Neural cell (in vitro differentiated cells): ENCODE data around the gene FHIT.

ENCODE experiments used
- EP300 ChIP-seq: fragments of 450-650 bp; conservative IDR thresholded peaks from 2 replicates; pipeline ENCODE4 v1.6.1; 2014; ENCODE audit warnings: antibody characterized with exemption, mild to moderate bottlenecking, moderate library complexity; ENCODE audit not compliant: poor library complexity, severe bottlenecking
- EZH2 ChIP-seq: fragments of 200-600, 300-800 bp; shearing (Covaris generic), sonication (generic); IDR thresholded peaks from 2 replicates; pipeline ENCODE4 v1.6.1; 2014; ENCODE audit warnings: antibody characterized with exemption, low read length, borderline replicate concordance, mild to moderate bottlenecking; ENCODE audit not compliant: insufficient read depth, poor library complexity, severe bottlenecking
- MXI1 ChIP-seq: fragments of 450-650 bp; conservative IDR thresholded peaks from 2 replicates; pipeline ENCODE4 v1.6.1; 2014; ENCODE audit warnings: antibody characterized with exemption, mild to moderate bottlenecking; ENCODE audit not compliant: poor library complexity, severe bottlenecking
- POLR2AphosphoS5 ChIP-seq: IDR thresholded peaks from 2 replicates; pipeline ENCODE4 v1.6.1; 2012
- RAD21 ChIP-seq: fragments of 450-650 bp; conservative IDR thresholded peaks from 2 replicates; pipeline ENCODE4 v1.6.1; 2014; ENCODE audit warnings: antibody characterized with exemption, mild to moderate bottlenecking, moderate library complexity
- SMC3 ChIP-seq: fragments of 450-650 bp; conservative IDR thresholded peaks from 2 replicates; pipeline ENCODE4 v1.6.1; 2014; ENCODE audit warnings: antibody characterized with exemption, mild to moderate bottlenecking, moderate library complexity; ENCODE audit not compliant: poor library complexity
- TAF1 ChIP-seq: IDR thresholded peaks from 2 replicates; pipeline ENCODE4 v1.6.1; 2012; ENCODE audit warnings: low read depth
- TF ChIP-seq, protein P1 (sequence below): fragments of 450-650 bp; IDR thresholded peaks from 2 replicates; pipeline ENCODE4 v1.5.1; 2014; ENCODE audit warnings: antibody characterized with exemption, mild to moderate bottlenecking, moderate library complexity; ENCODE audit not compliant: poor library complexity, severe bottlenecking
- TF ChIP-seq, protein P2 (sequence below): IDR thresholded peaks from 2 replicates; pipeline ENCODE4 v1.6.1; 2012; ENCODE audit warnings: borderline replicate concordance

DNA sequence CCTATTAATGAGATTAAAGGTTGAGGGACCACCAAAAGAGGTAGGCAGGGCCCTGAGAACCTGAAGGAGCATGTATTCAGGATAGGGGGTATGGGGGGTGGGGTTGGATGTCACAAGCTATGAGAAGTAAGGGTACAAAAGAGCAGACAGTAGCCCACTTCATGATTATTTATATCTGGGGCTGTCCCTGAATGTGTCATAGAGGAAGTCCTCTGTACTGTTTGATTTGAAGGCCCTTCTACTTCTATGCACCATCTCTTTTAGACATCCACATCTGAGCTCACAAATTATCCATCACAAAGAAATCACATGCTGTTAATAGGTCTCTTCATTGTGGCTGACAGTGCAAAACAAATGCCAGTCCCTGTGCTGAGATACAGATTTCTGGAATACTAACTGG, 68.6 kb downstream of the FHIT start:
- TF ChIP-seq EP300 (no peak), EZH2 (no peak), MXI1 (no peak), TAF1 (no peak), RAD21 (no peak), POLR2AphosphoS5 (no peak), SMC3 (no peak)
- TF ChIP-seq, protein P1, sequence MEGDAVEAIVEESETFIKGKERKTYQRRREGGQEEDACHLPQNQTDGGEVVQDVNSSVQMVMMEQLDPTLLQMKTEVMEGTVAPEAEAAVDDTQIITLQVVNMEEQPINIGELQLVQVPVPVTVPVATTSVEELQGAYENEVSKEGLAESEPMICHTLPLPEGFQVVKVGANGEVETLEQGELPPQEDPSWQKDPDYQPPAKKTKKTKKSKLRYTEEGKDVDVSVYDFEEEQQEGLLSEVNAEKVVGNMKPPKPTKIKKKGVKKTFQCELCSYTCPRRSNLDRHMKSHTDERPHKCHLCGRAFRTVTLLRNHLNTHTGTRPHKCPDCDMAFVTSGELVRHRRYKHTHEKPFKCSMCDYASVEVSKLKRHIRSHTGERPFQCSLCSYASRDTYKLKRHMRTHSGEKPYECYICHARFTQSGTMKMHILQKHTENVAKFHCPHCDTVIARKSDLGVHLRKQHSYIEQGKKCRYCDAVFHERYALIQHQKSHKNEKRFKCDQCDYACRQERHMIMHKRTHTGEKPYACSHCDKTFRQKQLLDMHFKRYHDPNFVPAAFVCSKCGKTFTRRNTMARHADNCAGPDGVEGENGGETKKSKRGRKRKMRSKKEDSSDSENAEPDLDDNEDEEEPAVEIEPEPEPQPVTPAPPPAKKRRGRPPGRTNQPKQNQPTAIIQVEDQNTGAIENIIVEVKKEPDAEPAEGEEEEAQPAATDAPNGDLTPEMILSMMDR: no peak
- TF ChIP-seq, protein P2, sequence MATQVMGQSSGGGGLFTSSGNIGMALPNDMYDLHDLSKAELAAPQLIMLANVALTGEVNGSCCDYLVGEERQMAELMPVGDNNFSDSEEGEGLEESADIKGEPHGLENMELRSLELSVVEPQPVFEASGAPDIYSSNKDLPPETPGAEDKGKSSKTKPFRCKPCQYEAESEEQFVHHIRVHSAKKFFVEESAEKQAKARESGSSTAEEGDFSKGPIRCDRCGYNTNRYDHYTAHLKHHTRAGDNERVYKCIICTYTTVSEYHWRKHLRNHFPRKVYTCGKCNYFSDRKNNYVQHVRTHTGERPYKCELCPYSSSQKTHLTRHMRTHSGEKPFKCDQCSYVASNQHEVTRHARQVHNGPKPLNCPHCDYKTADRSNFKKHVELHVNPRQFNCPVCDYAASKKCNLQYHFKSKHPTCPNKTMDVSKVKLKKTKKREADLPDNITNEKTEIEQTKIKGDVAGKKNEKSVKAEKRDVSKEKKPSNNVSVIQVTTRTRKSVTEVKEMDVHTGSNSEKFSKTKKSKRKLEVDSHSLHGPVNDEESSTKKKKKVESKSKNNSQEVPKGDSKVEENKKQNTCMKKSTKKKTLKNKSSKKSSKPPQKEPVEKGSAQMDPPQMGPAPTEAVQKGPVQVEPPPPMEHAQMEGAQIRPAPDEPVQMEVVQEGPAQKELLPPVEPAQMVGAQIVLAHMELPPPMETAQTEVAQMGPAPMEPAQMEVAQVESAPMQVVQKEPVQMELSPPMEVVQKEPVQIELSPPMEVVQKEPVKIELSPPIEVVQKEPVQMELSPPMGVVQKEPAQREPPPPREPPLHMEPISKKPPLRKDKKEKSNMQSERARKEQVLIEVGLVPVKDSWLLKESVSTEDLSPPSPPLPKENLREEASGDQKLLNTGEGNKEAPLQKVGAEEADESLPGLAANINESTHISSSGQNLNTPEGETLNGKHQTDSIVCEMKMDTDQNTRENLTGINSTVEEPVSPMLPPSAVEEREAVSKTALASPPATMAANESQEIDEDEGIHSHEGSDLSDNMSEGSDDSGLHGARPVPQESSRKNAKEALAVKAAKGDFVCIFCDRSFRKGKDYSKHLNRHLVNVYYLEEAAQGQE: no peak
